HL-60 (cell line): ENCODE results near the gene SESN2.

Experiments used
- DNase-seq, 2 experiments: peaks; one replicate each; pipeline ENCODE4 v3.0.0-alpha.2; 2010 to 2020; ENCODE audit warnings: low read depth in 1 of 2, low spot score in 1 of 2
- H3K27ac ChIP-seq: fragments of 250-450 bp; sonication (Bioruptor Pico); replicated peaks from 2 replicates; pipeline ENCODE4 v1.5.1; 2020; ENCODE audit warnings: mild to moderate bottlenecking, moderate library complexity
- H3K27me3 ChIP-seq: fragments of 250-450 bp; sonication (Bioruptor Pico); 2 replicates; pipeline ENCODE4 v1.5.1; 2021; ENCODE audit warnings: mild to moderate bottlenecking, moderate library complexity; ENCODE audit not compliant: insufficient read depth, poor library complexity, severe bottlenecking
- H3K4me3 ChIP-seq: replicated peaks from 2 replicates; pipeline ENCODE4 v1.5.1; 2011; ENCODE audit warnings: mild to moderate bottlenecking, control low read depth, low read length; ENCODE audit not compliant: insufficient read depth
- GABPA ChIP-seq: IDR thresholded peaks from 2 replicates; pipeline ENCODE4 v1.6.1; 2012; ENCODE audit warnings: low read depth
- POLR2AphosphoS5 ChIP-seq: IDR thresholded peaks from 2 replicates; pipeline ENCODE4 v1.6.1; 2012; ENCODE audit warnings: low read depth
- SPI1 ChIP-seq: IDR thresholded peaks from 2 replicates; pipeline ENCODE4 v1.6.1; 2012; ENCODE audit warnings: low read depth, mild to moderate bottlenecking, borderline replicate concordance
- TF ChIP-seq, protein P1 (sequence below): IDR thresholded peaks from 2 replicates; pipeline ENCODE4 v1.6.1; 2012; ENCODE audit warnings: low read depth; ENCODE audit not compliant: insufficient replicate concordance
- TF ChIP-seq, protein P2 (sequence below): IDR thresholded peaks from one replicate; pipeline ENCODE4 v1.5.1; 2011; ENCODE audit warnings: low read length, control low read depth, inconsistent platforms; ENCODE audit not compliant: insufficient read depth

SESN2 gene

DNA sequence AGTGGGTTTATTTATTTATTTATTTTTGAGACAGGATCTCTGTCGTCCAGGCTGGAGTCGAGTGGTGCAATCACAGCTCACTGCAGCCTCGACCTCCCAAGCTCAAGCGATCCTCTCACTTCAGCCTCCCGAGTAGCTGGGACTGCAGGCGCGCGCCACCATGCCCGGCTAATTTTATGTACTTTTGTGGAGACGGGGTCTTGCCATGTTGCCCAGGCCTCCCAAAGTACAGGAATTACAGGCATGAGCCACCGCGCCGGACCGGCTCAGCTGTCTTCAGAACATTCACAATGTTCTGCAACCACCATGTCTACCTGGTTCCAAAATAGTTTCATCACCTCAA, 26.1 kb upstream of the SESN2 start:
- H3K4me3 ChIP-seq = no peak overlapping the region
- H3K27me3 ChIP-seq = no peaks in the 10 kb centered on the region
- DNase-seq = no peak
- peak overlapping the region; percentile 86 for H3K27ac ChIP-seq
- no peak for TF ChIP-seq POLR2AphosphoS5

DNA sequence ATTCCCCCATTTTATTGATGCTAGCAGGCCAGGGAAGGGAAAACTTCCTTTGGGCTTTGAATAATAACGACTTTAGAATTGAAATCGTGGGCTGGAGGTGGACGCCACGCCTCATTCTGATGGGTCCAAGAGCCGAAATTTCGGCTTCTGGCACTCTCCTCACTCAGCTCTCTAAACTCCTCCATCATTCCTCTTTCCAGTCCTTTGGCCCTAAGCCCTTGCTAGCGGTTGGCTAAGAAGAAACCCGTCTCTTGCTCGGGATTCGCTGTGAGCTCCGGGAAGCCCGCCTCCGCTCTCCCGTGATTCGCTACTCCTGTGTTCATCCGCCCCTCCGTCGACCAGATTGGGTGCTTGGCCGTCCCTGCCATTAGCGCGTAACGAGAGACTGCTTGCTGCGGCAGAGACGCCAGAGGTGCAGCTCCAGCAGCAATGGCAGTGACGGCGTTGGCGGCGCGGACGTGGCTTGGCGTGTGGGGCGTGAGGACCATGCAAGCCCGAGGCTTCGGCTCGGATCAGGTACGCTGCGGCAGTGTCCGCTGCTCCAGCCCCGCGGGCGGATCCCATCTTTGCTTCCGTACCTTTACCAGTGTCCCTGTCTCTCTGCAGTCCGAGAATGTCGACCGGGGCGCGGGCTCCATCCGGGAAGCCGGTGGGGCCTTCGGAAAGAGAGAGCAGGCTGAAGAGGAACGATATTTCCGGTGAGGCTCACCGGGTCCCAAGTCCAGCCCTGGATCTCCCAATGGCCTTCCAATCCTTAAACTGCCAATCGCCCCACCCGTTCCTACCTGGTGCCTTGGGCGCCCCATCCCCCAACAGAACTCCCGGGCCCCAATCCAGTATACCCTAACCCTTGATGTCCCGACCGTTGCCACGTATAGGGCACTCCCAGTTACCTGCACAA, 23.3 kb upstream of the SESN2 start, which contains the start of gene ATP5IF1:
TSS of gene ATP5IF1 (plus strand) at position 370 of the 901 bp plus-strand sequence. CDS start at position 430, 60 bp downstream.
- peak; percentile 93 to 99 for DNase-seq
- peak within 1 kb of the TSS; percentile 83 for H3K27ac ChIP-seq
- TF ChIP-seq SPI1 (no peak), GABPA (no peak), POLR2AphosphoS5 (peak; percentile 95)
- TF ChIP-seq, protein P1, sequence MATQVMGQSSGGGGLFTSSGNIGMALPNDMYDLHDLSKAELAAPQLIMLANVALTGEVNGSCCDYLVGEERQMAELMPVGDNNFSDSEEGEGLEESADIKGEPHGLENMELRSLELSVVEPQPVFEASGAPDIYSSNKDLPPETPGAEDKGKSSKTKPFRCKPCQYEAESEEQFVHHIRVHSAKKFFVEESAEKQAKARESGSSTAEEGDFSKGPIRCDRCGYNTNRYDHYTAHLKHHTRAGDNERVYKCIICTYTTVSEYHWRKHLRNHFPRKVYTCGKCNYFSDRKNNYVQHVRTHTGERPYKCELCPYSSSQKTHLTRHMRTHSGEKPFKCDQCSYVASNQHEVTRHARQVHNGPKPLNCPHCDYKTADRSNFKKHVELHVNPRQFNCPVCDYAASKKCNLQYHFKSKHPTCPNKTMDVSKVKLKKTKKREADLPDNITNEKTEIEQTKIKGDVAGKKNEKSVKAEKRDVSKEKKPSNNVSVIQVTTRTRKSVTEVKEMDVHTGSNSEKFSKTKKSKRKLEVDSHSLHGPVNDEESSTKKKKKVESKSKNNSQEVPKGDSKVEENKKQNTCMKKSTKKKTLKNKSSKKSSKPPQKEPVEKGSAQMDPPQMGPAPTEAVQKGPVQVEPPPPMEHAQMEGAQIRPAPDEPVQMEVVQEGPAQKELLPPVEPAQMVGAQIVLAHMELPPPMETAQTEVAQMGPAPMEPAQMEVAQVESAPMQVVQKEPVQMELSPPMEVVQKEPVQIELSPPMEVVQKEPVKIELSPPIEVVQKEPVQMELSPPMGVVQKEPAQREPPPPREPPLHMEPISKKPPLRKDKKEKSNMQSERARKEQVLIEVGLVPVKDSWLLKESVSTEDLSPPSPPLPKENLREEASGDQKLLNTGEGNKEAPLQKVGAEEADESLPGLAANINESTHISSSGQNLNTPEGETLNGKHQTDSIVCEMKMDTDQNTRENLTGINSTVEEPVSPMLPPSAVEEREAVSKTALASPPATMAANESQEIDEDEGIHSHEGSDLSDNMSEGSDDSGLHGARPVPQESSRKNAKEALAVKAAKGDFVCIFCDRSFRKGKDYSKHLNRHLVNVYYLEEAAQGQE = peak; percentile 59
- TF ChIP-seq, protein P2, sequence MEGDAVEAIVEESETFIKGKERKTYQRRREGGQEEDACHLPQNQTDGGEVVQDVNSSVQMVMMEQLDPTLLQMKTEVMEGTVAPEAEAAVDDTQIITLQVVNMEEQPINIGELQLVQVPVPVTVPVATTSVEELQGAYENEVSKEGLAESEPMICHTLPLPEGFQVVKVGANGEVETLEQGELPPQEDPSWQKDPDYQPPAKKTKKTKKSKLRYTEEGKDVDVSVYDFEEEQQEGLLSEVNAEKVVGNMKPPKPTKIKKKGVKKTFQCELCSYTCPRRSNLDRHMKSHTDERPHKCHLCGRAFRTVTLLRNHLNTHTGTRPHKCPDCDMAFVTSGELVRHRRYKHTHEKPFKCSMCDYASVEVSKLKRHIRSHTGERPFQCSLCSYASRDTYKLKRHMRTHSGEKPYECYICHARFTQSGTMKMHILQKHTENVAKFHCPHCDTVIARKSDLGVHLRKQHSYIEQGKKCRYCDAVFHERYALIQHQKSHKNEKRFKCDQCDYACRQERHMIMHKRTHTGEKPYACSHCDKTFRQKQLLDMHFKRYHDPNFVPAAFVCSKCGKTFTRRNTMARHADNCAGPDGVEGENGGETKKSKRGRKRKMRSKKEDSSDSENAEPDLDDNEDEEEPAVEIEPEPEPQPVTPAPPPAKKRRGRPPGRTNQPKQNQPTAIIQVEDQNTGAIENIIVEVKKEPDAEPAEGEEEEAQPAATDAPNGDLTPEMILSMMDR = no peak
- H3K4me3 ChIP-seq = peak within 1 kb of the TSS; percentile 79
- H3K27me3 ChIP-seq = no peaks in the 10 kb centered on the region

DNA sequence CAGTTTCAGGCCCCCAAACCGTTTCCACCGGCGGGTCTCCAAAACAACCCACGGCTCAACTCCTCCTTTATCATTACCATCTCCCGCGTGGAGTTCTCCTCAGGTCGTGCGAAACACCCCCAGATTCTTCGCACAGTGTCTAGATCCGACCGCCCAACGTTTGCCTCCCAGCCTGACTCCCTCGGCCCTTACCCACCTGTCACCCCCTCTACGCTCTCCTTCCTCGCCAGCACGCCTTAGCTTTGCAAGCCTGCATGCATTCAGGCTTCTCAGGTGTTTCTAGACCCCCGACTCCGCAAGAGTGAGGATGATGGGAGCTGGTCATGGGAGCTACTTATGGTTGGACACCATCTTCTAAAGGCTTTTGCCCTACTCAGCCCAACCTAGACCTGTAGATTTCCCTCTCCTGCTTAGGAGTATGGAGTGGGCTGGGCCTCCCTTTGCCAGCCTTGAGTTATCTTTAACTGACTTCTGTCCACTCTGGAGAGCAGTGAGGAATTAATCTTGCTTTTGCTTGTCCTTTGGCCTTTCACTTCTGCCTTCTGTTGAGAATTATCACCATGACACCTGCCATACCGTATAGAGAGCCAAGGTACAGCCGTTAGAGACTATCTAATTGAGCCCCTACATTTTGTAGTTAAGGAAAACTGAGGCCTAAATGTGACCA, 22.5 kb upstream of the SESN2 start:
- H3K27me3 ChIP-seq = no peaks in the 10 kb centered on the region
- DNase-seq = no peak
- peak overlapping the region; percentile 79 for H3K4me3 ChIP-seq
- H3K27ac ChIP-seq = peak overlapping the region; percentile 83
- TF ChIP-seq, protein P1 = no peak
- TF ChIP-seq SPI1 (no peak), GABPA (no peak), POLR2AphosphoS5 (no peak)
- TF ChIP-seq, protein P2 = no peak

DNA sequence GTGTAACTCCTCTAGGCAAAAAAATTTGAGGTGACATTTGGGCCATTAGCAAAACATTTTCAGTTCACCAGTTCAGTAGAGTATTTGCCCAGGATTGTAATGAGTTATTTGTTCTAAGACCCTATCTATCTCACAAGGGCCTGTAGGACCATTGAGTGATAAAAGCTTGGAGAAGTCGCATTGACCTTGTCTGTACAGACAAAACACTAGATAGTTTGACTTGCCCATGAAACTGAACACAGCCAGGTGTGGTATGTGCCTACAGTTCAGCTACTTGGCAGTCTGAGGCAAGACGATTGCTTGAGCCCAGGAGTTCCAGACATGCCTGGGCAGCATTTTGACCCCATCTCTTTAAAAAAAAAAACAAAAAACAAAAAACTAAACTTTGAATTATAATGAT, 20.3 kb upstream of the SESN2 start:
- H3K27me3 ChIP-seq = no peaks in the 10 kb centered on the region
- TF ChIP-seq, protein P2 = no peak
- no peak for TF ChIP-seq POLR2AphosphoS5
- TF ChIP-seq, protein P1 = no peak
- no peak for TF ChIP-seq GABPA
- H3K27ac ChIP-seq = no peak overlapping the region
- H3K4me3 ChIP-seq = no peak overlapping the region
- no peak for DNase-seq
